Measurements from ENCODE around the gene GPX3. TPM values are rescaled to one million over a fixed set of nuclear protein-coding genes. Genes with fewer than 3 reads are reported as not detected.
A peak's percentile ranks its signal among the peaks of the same experiment; 100 is the strongest.

Gene GPX3
- total RNA-seq, 4 donors from 2014 or later = 690 to 3,141 (median 1,517) TPM

DNA sequence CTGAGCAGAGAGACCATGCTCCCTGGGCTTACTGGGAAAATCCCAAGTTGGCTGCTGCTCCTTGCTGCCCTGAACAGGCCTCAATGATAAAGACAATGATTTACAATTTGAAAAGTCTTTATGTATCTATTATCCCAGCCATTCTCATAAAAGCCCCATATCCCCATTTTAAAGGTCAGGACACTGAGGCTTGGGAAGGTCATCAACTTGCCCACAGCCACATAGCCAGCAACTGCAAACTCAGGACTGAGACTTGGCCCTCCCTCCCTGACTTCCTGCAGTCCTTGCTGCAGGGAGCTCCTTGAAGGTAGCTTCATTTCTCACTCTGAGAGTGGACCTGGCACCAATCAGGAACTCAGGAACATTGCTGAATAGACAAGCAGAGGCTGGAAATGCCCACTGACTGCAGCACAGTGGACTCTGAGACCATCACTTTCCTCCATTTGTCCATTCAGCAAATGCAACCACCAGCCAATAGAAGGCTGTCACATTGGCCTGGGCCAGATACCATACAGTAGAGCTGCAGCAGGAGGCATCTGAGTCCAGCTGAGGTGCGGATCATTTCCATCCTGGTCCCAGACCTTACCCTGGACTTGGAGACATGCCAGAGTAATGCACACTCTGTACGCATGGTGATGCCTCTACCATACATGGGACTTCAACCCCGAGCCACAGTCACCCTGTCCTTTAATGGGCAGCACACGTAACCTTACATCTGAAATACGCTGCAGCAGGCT, 42.2 kb downstream of the GPX3 start:
- no peak for ATAC-seq
- TF ChIP-seq POLR2AphosphoS5 (IDR thresholded peaks at IDR 0.05) (no peak), EP300 (IDR thresholded peaks at IDR 0.05) (no peak), POLR2A (IDR thresholded peaks at IDR 0.05) (no peak)
- TF ChIP-seq, protein P1, sequence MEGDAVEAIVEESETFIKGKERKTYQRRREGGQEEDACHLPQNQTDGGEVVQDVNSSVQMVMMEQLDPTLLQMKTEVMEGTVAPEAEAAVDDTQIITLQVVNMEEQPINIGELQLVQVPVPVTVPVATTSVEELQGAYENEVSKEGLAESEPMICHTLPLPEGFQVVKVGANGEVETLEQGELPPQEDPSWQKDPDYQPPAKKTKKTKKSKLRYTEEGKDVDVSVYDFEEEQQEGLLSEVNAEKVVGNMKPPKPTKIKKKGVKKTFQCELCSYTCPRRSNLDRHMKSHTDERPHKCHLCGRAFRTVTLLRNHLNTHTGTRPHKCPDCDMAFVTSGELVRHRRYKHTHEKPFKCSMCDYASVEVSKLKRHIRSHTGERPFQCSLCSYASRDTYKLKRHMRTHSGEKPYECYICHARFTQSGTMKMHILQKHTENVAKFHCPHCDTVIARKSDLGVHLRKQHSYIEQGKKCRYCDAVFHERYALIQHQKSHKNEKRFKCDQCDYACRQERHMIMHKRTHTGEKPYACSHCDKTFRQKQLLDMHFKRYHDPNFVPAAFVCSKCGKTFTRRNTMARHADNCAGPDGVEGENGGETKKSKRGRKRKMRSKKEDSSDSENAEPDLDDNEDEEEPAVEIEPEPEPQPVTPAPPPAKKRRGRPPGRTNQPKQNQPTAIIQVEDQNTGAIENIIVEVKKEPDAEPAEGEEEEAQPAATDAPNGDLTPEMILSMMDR (IDR thresholded peaks at IDR 0.05) = no peak
- H3K4me1 ChIP-seq = peaks cover 11 to 85% (median 36%) of the 10 kb centered on the region in 3 donors
- no peaks in the 10 kb centered on the region for H3K27me3 ChIP-seq
- H3K4me3 ChIP-seq = no peak overlapping the region
- WGBS, 2 donors (ENCODE audit: low coverage in 1 of 2) = no CpG with 5 or more reads among the region's 5 CpGs
- no peaks in the 10 kb centered on the region for H3K9me3 ChIP-seq
- H3K27ac ChIP-seq = peak overlapping the region in 3 of 4 donors; percentile 75 to 82 (median 82)
- H3K36me3 ChIP-seq = peaks cover 0 to 64% of the 10 kb centered on the region in 2 donors

DNA sequence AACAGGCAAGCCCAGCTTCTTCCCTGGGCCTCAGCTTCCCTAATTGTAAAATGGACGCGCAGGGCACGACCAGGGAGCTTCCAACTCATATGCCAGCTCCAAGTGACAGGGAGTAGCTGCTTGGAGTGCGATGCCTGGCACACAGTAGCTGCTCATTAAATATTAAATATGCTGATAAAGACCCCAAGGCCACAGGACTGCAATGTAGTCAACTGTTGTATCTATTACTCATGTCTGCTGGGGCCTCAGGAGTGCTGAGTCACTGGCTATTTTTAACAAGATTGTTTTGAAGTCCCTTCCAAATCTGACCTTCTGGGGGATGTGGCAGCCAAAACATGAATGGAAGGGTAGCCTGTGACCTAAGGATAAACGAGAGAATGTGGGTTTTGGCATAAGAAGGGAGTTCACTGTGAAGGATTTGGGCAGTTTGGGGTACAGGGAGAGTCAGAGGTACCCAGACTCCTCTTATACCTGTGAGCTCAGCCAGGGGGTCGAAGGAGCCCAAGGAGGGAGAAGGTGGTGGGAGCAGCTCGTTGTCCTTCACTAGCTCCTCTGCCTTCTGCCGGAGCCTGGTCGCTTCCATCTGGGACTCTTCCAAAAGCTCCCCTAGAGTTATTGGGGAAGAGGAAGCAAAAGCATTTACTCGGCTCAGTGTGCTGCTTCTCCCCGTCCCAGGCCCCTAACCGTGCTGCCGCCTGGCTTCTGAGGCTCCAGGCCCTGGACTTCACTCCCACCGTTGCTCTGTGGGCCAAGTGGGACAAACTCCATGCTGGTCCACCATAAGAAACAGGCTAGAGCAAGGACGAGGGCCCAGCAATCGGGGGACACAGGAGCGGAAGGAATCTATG, 43.0 kb downstream of the GPX3 start:
- no peak overlapping the region for H3K4me3 ChIP-seq
- peak; percentile 59 for ATAC-seq
- 0 to 32% methylated on average over 1 to 10 of the region's 17 CpGs for WGBS, 2 donors (ENCODE audit: low coverage in 1 of 2)

DNA sequence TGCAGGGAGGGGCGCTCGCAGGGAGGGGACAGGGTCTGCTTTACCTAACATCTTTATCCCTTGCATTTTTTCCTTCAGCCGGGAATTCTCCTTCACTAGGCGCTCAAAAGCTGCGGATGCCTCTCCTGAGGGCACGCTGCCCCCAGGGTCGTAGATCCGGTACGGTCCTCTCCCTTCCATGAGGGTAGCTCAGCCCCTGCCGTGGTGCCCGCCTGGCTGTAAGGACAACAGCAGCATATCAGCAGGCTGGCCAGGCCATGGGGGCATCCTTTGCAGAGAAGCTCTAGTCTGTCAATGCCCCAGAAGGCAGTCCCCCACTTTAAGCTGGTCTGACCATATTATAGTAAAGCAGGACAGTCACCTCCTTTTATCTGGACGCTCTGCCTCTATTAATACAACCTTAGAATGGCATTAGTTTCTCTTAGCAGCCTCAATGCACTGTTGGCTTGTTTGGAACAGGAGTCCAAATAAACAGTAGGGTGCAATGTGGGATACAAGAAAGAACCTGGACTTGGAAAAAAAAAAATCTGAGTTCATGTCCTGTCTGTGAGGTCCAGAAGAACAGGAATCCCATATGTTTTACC, 44.6 kb downstream of the GPX3 start:
- Histone ChIP-seq H3K4me3 (no peak overlapping the region), H3K27ac (no peak overlapping the region), H3K27me3 (no peaks in the 10 kb centered on the region), H3K9me3 (no peaks in the 10 kb centered on the region), H3K36me3 (peaks cover 0 to 42% of the 10 kb centered on the region in 2 donors), H3K4me1 (peaks cover 11 to 100% (median 57%) of the 10 kb centered on the region in 3 donors)
- ATAC-seq = no peak
- TF ChIP-seq, protein P1 (IDR thresholded peaks at IDR 0.05) = no peak
- TF ChIP-seq POLR2A (IDR thresholded peaks at IDR 0.05) = no peak
- WGBS, 2 donors (ENCODE audit: low coverage in 1 of 2) = no CpG with 5 or more reads among the region's 12 CpGs

More for the DNA sequence above, 43.0 kb downstream of the GPX3 start:
- TF ChIP-seq, protein P1 (IDR thresholded peaks at IDR 0.05) = peak in 1 of 4 experiments; percentile 5
- TF ChIP-seq POLR2AphosphoS5 (IDR thresholded peaks at IDR 0.05) = peak; percentile 64
- no peak for TF ChIP-seq EP300 (IDR thresholded peaks at IDR 0.05)
- Histone ChIP-seq H3K4me1 (peaks cover 11 to 93% (median 43%) of the 10 kb centered on the region in 3 donors), H3K27me3 (no peaks in the 10 kb centered on the region), H3K27ac (peak overlapping the region; percentile 19 to 82 (median 78)), H3K9me3 (no peaks in the 10 kb centered on the region), H3K36me3 (peaks cover 0 to 56% of the 10 kb centered on the region in 2 donors)

DNA sequence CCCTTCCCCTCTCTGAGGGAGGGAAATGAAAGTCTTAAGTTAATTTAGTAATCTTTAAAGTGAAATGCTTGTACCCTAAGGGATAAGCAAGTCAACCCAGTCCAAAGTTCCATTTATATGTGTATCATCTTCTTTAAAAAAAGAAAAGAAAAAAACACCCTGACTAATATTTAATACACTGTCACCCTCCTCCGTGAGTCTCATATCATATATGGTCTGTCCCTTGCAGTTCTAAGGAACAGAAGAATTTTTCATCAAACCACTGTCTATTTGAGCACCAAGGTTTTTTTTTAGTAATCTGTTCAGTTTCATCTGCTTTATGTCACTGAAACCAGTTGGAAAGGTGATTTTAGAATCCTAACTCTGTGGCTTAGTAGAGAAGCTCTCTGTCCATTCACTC, 45.2 kb downstream of the GPX3 start:
- no peak overlapping the region for H3K27ac ChIP-seq
- peaks cover 0 to 36% of the 10 kb centered on the region in 2 donors for H3K36me3 ChIP-seq
- no peak for ATAC-seq
- TF ChIP-seq EP300 (IDR thresholded peaks at IDR 0.05) (no peak), POLR2AphosphoS5 (IDR thresholded peaks at IDR 0.05) (no peak), POLR2A (IDR thresholded peaks at IDR 0.05) (no peak)
- TF ChIP-seq, protein P1 (IDR thresholded peaks at IDR 0.05) = no peak
- H3K27me3 ChIP-seq = no peaks in the 10 kb centered on the region
- H3K9me3 ChIP-seq = no peaks in the 10 kb centered on the region
- no peak overlapping the region for H3K4me3 ChIP-seq
- 71 to 87% methylated on average over 1 of the region's 1 CpG for WGBS, 2 donors (ENCODE audit: low coverage in 1 of 2)
- peaks cover 8 to 100% (median 58%) of the 10 kb centered on the region in 3 donors for H3K4me1 ChIP-seq

All from gastroesophageal sphincter (tissue), 4 donors.